ENCODE results near the gene CENPS. TPM values are rescaled to one million over a fixed set of nuclear protein-coding genes. Genes with fewer than 3 reads are reported as not detected.

The CENPS gene
- total and polyA plus RNA-seq, 9 of the 15 experiments (the other 6 are each of a cell fraction or from before 2014, with no cell fraction given): 10.2 to 36.0 (median 26.0) TPM

GRCh38 chr1:10398734-10399443 lies 31.3 kb upstream of the CENPS start, which contains the start of gene PGD (continued):
- TF ChIP-seq ZBTB40 (IDR thresholded peaks at IDR 0.05) (no peak), ZBTB40 (CRISPR knock-in tag; IDR thresholded peaks at IDR 0.05) (no peak), SPI1 (IDR thresholded peaks at IDR 0.05; ENCODE audit: borderline replicate concordance, low read depth, low read length) (no peak), PTTG1 (tag; IDR thresholded peaks at IDR 0.05; ENCODE audit: low read depth) (no peak), RHOXF2B (CRISPR knock-in tag; conservative IDR thresholded peaks at IDR 0.05) (no peak), RBFOX2 (IDR thresholded peaks at IDR 0.05; ENCODE audit: low read depth, low read length) (peak; percentile 100), TARDBP (IDR thresholded peaks at IDR 0.05) (peak; percentile 30; the same call in 1 of the 2 replicates), ZC3H8 (IDR thresholded peaks at IDR 0.05) (no peak), THRAP3 (IDR thresholded peaks at IDR 0.05; ENCODE audit: borderline replicate concordance) (no peak), ZNF12 (CRISPR knock-in tag; IDR thresholded peaks at IDR 0.05) (no peak; the same call in 1 of the 2 replicates), PHB (CRISPR knock-in tag; IDR thresholded peaks at IDR 0.05) (0 out of 2 replicates have a peak, but pooled peaks have one; percentile 50), FOSL1 (tag; conservative IDR thresholded peaks at IDR 0.05) (0 out of 2 replicates have a peak, but pooled peaks have one; percentile 34), ZNF644 (tag; IDR thresholded peaks at IDR 0.05; ENCODE audit: low read depth) (no peak), RERE (CRISPR knock-in tag; IDR thresholded peaks at IDR 0.05; ENCODE audit: borderline replicate concordance) (no peak), SP1 (CRISPR knock-in tag; IDR thresholded peaks at IDR 0.05) (peak; percentile 100)

All from K562 (cell line).